Muscle of leg (tissue), 11 donors: Measurements from ENCODE around the gene MLLT3. TPM values are rescaled to one million over a fixed set of nuclear protein-coding genes. Genes with fewer than 3 reads are reported as not detected.

Experiments used
- DNase-seq: peaks from one replicate; pipeline ENCODE4 v3.0.0; 2013
- H3K27ac ChIP-seq: one replicate; pipeline ENCODE4 v1.5.1; 2013; ENCODE audit warnings: mild to moderate bottlenecking, low read length, control low read depth
- H3K27me3 ChIP-seq: one replicate; pipeline ENCODE4 v1.6.1; 2013; ENCODE audit warnings: low read length; ENCODE audit not compliant: control insufficient read depth, insufficient read depth
- H3K36me3 ChIP-seq: one replicate; pipeline ENCODE4 v1.6.1; 2013; ENCODE audit warnings: low read length; ENCODE audit not compliant: control insufficient read depth, insufficient read depth
- H3K4me1 ChIP-seq: one replicate; pipeline ENCODE4 v1.6.1; 2013; ENCODE audit warnings: low read length; ENCODE audit not compliant: control insufficient read depth, insufficient read depth
- H3K4me3 ChIP-seq: one replicate; pipeline ENCODE4 v1.5.1; 2013; ENCODE audit warnings: low read length, control low read depth
- H3K9me3 ChIP-seq: replicated peaks from 2 replicates; pipeline ENCODE4 v1.6.1; 2013; ENCODE audit warnings: low read depth, low read length; ENCODE audit not compliant: control insufficient read depth
- WGBS: methylation state at CpG from one replicate; pipeline ENCODE4 v1.1.5; 2013; ENCODE audit warnings: missing lambda C conversion rate; ENCODE audit not compliant: insufficient coverage; 5-methylcytosine and 5-hydroxymethylcytosine counted together
- polyA plus RNA-seq, 8 donors: library from polyadenylated mRNA; unstranded; fragments of 120-200 nt; gene quantifications; one replicate each; pipeline versions ENCODE4 v1.2.1 to v1.2.3, GENCODE V29; 2013; ENCODE audit warnings: inconsistent platforms in 1 of 8, low replicate concordance in 1 of 8; ENCODE audit not compliant: insufficient read length in 8 of 8, insufficient read depth in 1 of 8
- total RNA-seq: library from RNA; stranded (reverse); fragments of 120-200 nt; gene quantifications from one replicate; pipeline ENCODE4 v1.2.4, GENCODE V29; 2013

Gene MLLT3
- total and polyA plus RNA-seq, 9 donors, result 61.9 to 101 (median 84.5) TPM

DNA sequence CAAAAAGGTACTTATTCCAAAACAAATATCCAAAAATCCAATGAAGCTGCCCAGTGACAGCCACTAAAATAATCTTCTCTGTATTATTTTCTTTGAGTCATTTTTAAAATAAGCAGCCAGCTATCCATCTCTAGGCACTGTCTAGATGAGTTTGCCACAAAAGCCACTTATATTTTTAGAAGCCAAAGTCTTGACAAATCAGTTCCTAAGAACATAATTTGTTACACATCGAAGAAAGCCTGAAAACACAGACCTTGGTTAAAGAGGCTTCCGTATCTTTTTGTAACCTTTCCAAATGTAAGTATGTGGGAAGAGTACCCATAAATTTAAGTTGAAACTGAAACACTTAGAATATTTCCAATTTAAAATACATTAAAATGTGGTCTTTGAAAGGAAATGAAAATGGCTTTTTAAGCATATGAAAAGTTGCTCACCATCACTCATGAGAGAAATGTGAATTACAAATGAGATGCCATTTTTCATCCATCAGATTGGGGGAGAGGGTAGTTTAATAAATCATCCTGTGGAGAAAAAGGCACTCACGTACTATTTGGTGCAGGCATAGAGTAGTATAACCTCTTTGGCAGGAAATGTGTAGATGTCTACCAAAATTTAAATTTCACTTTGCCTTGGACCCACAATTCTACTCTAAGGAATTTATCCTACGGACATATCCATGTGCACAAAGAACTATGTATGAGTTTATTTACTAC lies 180.4 kb downstream of the MLLT3 start:
- peak overlapping the region; percentile 36 for H3K27ac ChIP-seq
- no peaks in the 10 kb centered on the region for H3K4me1 ChIP-seq
- H3K4me3 ChIP-seq, result no peak overlapping the region
- no peak for DNase-seq
- no peaks in the 10 kb centered on the region for H3K9me3 ChIP-seq
- no peaks in the 10 kb centered on the region for H3K27me3 ChIP-seq
- no peaks in the 10 kb centered on the region for H3K36me3 ChIP-seq
- WGBS, result no CpG with 5 or more reads among the region's 4 CpGs

DNA sequence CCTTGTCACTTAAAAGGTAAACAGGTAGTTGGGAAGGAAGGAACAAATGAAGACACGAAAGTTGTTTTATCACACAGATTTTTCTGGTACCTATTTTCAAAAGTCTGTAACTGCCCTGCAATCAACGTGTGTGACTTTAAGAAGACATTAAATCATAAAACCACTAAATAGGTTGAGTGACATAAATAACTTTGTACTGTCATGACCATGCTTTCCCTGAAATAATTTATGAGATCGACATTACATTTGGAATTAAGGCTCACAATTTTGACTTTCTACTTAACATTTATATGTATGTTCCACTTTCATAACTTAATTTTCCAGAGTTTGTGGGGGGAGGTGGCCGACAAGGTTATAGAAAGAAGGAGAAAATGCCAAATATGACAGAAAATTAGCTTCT lies 181.1 kb downstream of the MLLT3 start:
- Histone ChIP-seq H3K36me3 (no peaks in the 10 kb centered on the region), H3K4me3 (no peak overlapping the region), H3K4me1 (no peaks in the 10 kb centered on the region), H3K27ac (no peak overlapping the region), H3K27me3 (no peaks in the 10 kb centered on the region), H3K9me3 (no peaks in the 10 kb centered on the region)
- no CpG with 5 or more reads among the region's 4 CpGs for WGBS
- DNase-seq, result no peak

DNA sequence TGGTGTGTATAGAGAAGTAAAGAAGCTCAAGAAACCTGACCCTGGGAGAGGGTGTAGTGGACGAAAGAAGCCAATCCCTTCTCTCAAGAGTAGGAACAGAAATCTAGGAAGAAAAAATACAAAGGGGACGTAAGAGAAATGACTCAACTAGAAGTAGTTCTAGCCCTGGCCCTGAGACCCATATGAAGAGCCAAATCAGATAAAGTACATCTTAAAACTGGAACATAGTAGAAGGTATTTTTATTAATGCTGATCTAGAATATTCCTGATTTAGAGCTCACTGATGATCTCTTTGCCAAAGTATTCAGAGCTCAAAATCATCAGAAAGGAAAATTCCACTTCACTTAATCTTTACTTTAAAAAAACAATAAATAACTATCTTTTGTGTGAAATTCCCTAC lies 184.8 kb downstream of the MLLT3 start:
- Histone ChIP-seq H3K9me3 (no peaks in the 10 kb centered on the region), H3K27me3 (no peaks in the 10 kb centered on the region), H3K4me1 (no peaks in the 10 kb centered on the region), H3K4me3 (no peak overlapping the region), H3K27ac (no peak overlapping the region), H3K36me3 (no peaks in the 10 kb centered on the region)
- peak; percentile 11 for DNase-seq
- no CpG with 5 or more reads among the region's 2 CpGs for WGBS

- Histone ChIP-seq H3K36me3 (no peaks in the 10 kb centered on the region), H3K27ac (no peak overlapping the region), H3K27me3 (no peaks in the 10 kb centered on the region), H3K4me3 (no peak overlapping the region), H3K4me1 (no peaks in the 10 kb centered on the region), H3K9me3 (no peaks in the 10 kb centered on the region)
- no peak for DNase-seq
- WGBS, result no CpG with 5 or more reads among the region's 1 CpG
These were observed 185.7 kb downstream of the MLLT3 start for GRCh38 chr9:20436476-20437195.

DNA sequence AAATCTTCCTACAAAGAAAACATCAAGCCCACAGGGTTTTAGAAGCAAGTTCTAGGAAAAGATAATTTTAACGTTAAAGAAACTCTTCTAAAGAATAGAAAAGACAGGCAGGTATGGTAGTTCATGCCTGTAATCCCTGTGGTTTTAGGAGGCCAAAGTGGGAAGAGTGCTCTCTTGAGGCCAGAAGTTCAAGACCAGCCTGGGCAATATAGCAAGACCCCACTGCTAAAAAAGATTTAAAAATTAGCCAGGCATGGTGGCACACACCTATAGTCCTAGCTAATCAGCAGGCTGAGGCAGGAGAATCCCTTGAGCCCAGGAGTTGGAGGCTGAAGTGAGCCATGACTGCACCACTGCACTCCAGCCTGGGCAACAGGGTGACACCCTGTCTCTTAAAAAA lies 193.3 kb downstream of the MLLT3 start:
- H3K9me3 ChIP-seq, result no peaks in the 10 kb centered on the region
- no peak overlapping the region for H3K4me3 ChIP-seq
- no peaks in the 10 kb centered on the region for H3K4me1 ChIP-seq
- no CpG with 5 or more reads among the region's 1 CpG for WGBS
- no peak overlapping the region for H3K27ac ChIP-seq
- DNase-seq, result no peak
- H3K36me3 ChIP-seq, result no peaks in the 10 kb centered on the region
- H3K27me3 ChIP-seq, result no peaks in the 10 kb centered on the region

DNA sequence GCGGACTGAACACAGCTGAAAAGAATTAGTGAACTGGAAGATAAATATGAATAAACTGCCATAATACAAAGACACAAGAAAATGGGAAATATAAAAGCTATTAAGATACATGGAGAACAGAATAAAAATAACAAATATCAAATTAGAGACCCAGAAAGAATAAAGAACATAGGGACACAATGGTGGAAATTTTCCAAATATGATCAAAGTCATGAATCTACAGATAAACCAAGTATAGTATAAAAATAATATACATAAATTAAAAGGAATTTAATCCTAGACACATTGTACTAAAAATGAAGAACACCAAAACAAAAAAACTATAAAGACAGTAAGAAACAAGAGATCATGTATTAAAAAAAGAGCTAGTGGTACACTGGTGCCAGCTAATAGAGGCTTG lies 194.9 kb downstream of the MLLT3 start:
- Histone ChIP-seq H3K27ac (no peak overlapping the region), H3K4me1 (no peaks in the 10 kb centered on the region), H3K27me3 (no peaks in the 10 kb centered on the region), H3K9me3 (no peaks in the 10 kb centered on the region), H3K36me3 (no peaks in the 10 kb centered on the region), H3K4me3 (no peak overlapping the region)
- no peak for DNase-seq
- no CpG with 5 or more reads among the region's 1 CpG for WGBS

DNA sequence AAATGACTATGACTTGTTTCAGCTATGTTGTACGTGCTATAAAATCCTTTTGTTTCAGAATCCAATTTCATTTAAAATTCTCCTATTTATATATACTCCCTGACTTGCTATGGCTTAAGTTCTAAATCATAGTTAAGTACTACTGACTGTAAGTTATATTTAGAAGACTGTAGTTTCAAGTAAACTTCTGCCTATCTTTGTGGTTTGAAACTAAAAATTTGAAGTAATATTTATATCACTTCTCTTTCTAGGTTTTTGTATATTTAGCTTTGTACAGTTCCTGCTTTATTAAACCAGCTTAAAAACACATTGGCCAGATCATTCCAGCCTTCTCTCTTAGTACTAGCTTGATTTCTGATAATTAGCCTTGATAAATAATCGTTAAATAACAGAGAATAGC lies 196.3 kb downstream of the MLLT3 start:
- Histone ChIP-seq H3K27ac (no peak overlapping the region), H3K4me3 (no peak overlapping the region)

GRCh38 chr9:20419533-20419932 lies 202.8 kb downstream of the MLLT3 start:
- no peaks in the 10 kb centered on the region for H3K9me3 ChIP-seq
- H3K4me3 ChIP-seq, result no peak overlapping the region
- no peaks in the 10 kb centered on the region for H3K4me1 ChIP-seq
- no peak overlapping the region for H3K27ac ChIP-seq
- no CpG with 5 or more reads among the region's 3 CpGs for WGBS
- no peaks in the 10 kb centered on the region for H3K36me3 ChIP-seq
- H3K27me3 ChIP-seq, result no peaks in the 10 kb centered on the region
- peak; percentile 24 for DNase-seq

More for the DNA sequence above, 196.3 kb downstream of the MLLT3 start:
- H3K36me3 ChIP-seq, result no peaks in the 10 kb centered on the region
- no peaks in the 10 kb centered on the region for H3K27me3 ChIP-seq
- no peaks in the 10 kb centered on the region for H3K9me3 ChIP-seq
- WGBS, result no CpG with 5 or more reads among the region's 2 CpGs
- no peaks in the 10 kb centered on the region for H3K4me1 ChIP-seq
- no peak for DNase-seq

GRCh38 chr9:20418485-20418884 lies 203.8 kb downstream of the MLLT3 start:
- Histone ChIP-seq H3K4me1 (no peaks in the 10 kb centered on the region), H3K9me3 (no peaks in the 10 kb centered on the region), H3K4me3 (no peak overlapping the region), H3K27ac (no peak overlapping the region), H3K27me3 (no peaks in the 10 kb centered on the region), H3K36me3 (peaks cover 3% of the 10 kb centered on the region)
- WGBS, result 95% methylated on average over 6 of the region's 7 CpGs
- DNase-seq, result no peak

GRCh38 chr9:20417373-20418080 lies 204.8 kb downstream of the MLLT3 start:
- Histone ChIP-seq H3K27me3 (no peaks in the 10 kb centered on the region), H3K4me3 (no peak overlapping the region), H3K9me3 (no peaks in the 10 kb centered on the region), H3K27ac (no peak overlapping the region), H3K36me3 (peaks cover 3% of the 10 kb centered on the region), H3K4me1 (no peaks in the 10 kb centered on the region)
- no peak for DNase-seq
- WGBS, result no CpG with 5 or more reads among the region's 5 CpGs
